22Rv1 (cell line): Measurements from ENCODE around the gene SLIT3.

Source experiments
- ZFX ChIP-seq: fragments of 450-650 bp; IDR thresholded peaks from 2 replicates; pipeline ENCODE4 v1.6.1; 2017; ENCODE audit warnings: antibody characterized with exemption, borderline replicate concordance
- TF ChIP-seq, protein P1 (sequence below): fragments of 450-650 bp; IDR thresholded peaks from 2 replicates; pipeline ENCODE4 v1.5.1; 2017; ENCODE audit warnings: mild to moderate bottlenecking

- TF ChIP-seq, protein P1, sequence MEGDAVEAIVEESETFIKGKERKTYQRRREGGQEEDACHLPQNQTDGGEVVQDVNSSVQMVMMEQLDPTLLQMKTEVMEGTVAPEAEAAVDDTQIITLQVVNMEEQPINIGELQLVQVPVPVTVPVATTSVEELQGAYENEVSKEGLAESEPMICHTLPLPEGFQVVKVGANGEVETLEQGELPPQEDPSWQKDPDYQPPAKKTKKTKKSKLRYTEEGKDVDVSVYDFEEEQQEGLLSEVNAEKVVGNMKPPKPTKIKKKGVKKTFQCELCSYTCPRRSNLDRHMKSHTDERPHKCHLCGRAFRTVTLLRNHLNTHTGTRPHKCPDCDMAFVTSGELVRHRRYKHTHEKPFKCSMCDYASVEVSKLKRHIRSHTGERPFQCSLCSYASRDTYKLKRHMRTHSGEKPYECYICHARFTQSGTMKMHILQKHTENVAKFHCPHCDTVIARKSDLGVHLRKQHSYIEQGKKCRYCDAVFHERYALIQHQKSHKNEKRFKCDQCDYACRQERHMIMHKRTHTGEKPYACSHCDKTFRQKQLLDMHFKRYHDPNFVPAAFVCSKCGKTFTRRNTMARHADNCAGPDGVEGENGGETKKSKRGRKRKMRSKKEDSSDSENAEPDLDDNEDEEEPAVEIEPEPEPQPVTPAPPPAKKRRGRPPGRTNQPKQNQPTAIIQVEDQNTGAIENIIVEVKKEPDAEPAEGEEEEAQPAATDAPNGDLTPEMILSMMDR: no peak
- TF ChIP-seq ZFX: no peak
These were observed 356.9 kb downstream of the SLIT3 start for GRCh38 chr5:168944004-168944403.
